IMR-90 (cell line): ENCODE results near the gene CD99L2.

Experiments
- CEBPB ChIP-seq: IDR thresholded peaks from 2 replicates; pipeline ENCODE4 v1.6.1; 2012; ENCODE audit warnings: low read depth, low read length, improper control_type of control experiment
- CHD1 ChIP-seq: IDR thresholded peaks from 2 replicates; pipeline ENCODE4 v1.6.1; 2012; ENCODE audit warnings: low read depth, low read length, improper control_type of control experiment
- MXI1 ChIP-seq: IDR thresholded peaks from 2 replicates; pipeline ENCODE4 v1.6.1; 2012; ENCODE audit warnings: low read depth, mild to moderate bottlenecking, low read length, moderate library complexity, borderline replicate concordance
- POLR2A ChIP-seq: IDR thresholded peaks from 2 replicates; pipeline ENCODE4 v1.6.1; 2012; ENCODE audit warnings: mild to moderate bottlenecking, low read depth, low read length
- RAD21 ChIP-seq: IDR thresholded peaks from 2 replicates; pipeline ENCODE4 v1.6.1; 2012; ENCODE audit warnings: low read length, improper control_type of control experiment
- TF ChIP-seq, protein P1 (sequence below): conservative IDR thresholded peaks from 2 replicates; pipeline ENCODE4 v1.5.1; 2012; ENCODE audit warnings: mild to moderate bottlenecking, low read depth, low read length, improper control_type of control experiment
- TF ChIP-seq, protein P2 (sequence below): fragments of 150-350 bp; IDR thresholded peaks from 2 replicates; pipeline ENCODE4 v1.6.1; 2017; ENCODE audit warnings: mild to moderate bottlenecking, antibody characterized with exemption, low read length, low read depth

GRCh38 chrX:150913511-150913910 is 15.0 kb upstream of the CD99L2 start:
- TF ChIP-seq, protein P1, sequence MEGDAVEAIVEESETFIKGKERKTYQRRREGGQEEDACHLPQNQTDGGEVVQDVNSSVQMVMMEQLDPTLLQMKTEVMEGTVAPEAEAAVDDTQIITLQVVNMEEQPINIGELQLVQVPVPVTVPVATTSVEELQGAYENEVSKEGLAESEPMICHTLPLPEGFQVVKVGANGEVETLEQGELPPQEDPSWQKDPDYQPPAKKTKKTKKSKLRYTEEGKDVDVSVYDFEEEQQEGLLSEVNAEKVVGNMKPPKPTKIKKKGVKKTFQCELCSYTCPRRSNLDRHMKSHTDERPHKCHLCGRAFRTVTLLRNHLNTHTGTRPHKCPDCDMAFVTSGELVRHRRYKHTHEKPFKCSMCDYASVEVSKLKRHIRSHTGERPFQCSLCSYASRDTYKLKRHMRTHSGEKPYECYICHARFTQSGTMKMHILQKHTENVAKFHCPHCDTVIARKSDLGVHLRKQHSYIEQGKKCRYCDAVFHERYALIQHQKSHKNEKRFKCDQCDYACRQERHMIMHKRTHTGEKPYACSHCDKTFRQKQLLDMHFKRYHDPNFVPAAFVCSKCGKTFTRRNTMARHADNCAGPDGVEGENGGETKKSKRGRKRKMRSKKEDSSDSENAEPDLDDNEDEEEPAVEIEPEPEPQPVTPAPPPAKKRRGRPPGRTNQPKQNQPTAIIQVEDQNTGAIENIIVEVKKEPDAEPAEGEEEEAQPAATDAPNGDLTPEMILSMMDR, result no peak
- TF ChIP-seq, protein P2, sequence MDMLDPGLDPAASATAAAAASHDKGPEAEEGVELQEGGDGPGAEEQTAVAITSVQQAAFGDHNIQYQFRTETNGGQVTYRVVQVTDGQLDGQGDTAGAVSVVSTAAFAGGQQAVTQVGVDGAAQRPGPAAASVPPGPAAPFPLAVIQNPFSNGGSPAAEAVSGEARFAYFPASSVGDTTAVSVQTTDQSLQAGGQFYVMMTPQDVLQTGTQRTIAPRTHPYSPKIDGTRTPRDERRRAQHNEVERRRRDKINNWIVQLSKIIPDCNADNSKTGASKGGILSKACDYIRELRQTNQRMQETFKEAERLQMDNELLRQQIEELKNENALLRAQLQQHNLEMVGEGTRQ, result no peak
- TF ChIP-seq RAD21 (no peak), POLR2A (no peak), CEBPB (no peak), CHD1 (no peak), MXI1 (no peak)
